ENCODE measurements around the gene GRM5. TPM values are rescaled to one million over a fixed set of nuclear protein-coding genes. Genes with fewer than 3 reads are reported as not detected.

Gene GRM5
- total and polyA plus RNA-seq, 2 experiments from 2014 or later: 0.27 TPM; not detected in 1

DNA sequence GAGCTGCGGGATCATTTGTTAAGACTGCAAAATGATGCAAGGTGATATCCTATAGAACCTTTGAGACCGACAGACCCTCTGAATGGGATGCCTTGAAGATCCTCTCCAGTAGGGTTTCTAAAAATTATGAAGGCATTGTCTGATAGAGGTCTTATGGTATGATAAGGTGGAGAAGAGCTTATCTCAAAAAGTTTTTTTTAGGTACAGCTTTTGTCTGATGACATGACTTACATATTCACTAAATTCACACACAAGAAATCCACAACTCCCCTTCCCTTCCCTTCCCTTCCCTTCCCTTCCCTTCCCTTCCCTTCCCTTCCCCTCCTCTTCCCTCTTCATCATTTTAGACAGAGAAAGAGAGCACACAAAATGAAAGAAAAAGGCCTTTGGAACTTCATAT is 609.8 kb downstream of the GRM5 start:
- 94% methylated on average over 2 of the region's 2 CpGs for WGBS (ENCODE audit: low lambda C conversion rate, missing lambda C conversion rate)
- DNase-seq (ENCODE audit: low spot score): no peak
- Histone ChIP-seq H3K4me2 (no peak overlapping the region), H3K36me3 (replicated peaks; ENCODE audit: insufficient read depth, low read depth) (no peaks in the 10 kb centered on the region), H3K9me3 (ENCODE audit: low read depth) (no peaks in the 10 kb centered on the region), H3K4me1 (ENCODE audit: insufficient read depth) (no peaks in the 10 kb centered on the region), H3K9me2 (replicated peaks; ENCODE audit: insufficient read depth) (no peaks in the 10 kb centered on the region), H3K4me3 (no peak overlapping the region), H3K79me2 (no peaks in the 10 kb centered on the region), H3K27ac (no peak overlapping the region), H4K20me1 (ENCODE audit: insufficient read depth, poor library complexity, severe bottlenecking) (no peaks in the 10 kb centered on the region), H2AFZ (no peak overlapping the region), H3K27me3 (no peaks in the 10 kb centered on the region)
- no peak for TF ChIP-seq EZH2phosphoT487 (IDR thresholded peaks at IDR 0.05; ENCODE audit: low read depth, severe bottlenecking, unreplicated experiment)
- TF ChIP-seq, protein P1, sequence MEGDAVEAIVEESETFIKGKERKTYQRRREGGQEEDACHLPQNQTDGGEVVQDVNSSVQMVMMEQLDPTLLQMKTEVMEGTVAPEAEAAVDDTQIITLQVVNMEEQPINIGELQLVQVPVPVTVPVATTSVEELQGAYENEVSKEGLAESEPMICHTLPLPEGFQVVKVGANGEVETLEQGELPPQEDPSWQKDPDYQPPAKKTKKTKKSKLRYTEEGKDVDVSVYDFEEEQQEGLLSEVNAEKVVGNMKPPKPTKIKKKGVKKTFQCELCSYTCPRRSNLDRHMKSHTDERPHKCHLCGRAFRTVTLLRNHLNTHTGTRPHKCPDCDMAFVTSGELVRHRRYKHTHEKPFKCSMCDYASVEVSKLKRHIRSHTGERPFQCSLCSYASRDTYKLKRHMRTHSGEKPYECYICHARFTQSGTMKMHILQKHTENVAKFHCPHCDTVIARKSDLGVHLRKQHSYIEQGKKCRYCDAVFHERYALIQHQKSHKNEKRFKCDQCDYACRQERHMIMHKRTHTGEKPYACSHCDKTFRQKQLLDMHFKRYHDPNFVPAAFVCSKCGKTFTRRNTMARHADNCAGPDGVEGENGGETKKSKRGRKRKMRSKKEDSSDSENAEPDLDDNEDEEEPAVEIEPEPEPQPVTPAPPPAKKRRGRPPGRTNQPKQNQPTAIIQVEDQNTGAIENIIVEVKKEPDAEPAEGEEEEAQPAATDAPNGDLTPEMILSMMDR (IDR thresholded peaks at IDR 0.05; ENCODE audit: poor library complexity): no peak

DNA sequence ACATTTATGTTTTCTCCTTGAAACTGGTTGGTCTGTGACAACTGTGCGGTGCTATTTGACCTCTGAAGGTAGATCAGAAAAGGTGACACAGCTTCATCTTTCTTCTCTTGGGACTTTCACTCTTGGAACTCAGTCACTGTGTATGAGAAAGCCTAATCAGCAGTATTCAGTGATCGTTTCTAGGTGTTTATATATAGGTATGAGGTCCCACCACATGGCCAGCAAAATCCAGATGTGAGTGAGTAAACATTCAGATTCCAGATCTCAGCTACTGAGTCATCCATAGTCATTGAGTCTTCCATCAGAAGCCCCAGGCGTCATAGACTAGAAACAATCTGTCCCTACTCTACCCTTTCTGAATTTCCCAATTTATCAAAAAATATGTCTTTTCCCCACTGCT is 610.9 kb downstream of the GRM5 start:
- no peak overlapping the region for H3K27ac ChIP-seq
- H3K4me2 ChIP-seq: no peak overlapping the region
- no peaks in the 10 kb centered on the region for H3K9me2 ChIP-seq (replicated peaks; ENCODE audit: insufficient read depth)
- H3K36me3 ChIP-seq (replicated peaks; ENCODE audit: insufficient read depth, low read depth): no peaks in the 10 kb centered on the region
- no peak for TF ChIP-seq EZH2phosphoT487 (IDR thresholded peaks at IDR 0.05; ENCODE audit: low read depth, severe bottlenecking, unreplicated experiment)
- TF ChIP-seq EZH2 (IDR thresholded peaks at IDR 0.05; ENCODE audit: borderline replicate concordance): no peak
- TF ChIP-seq, protein P1 (IDR thresholded peaks at IDR 0.05; ENCODE audit: poor library complexity): no peak
- no peaks in the 10 kb centered on the region for H4K20me1 ChIP-seq (ENCODE audit: insufficient read depth, poor library complexity, severe bottlenecking)
- no peaks in the 10 kb centered on the region for H3K27me3 ChIP-seq
- no peaks in the 10 kb centered on the region for H3K4me1 ChIP-seq (ENCODE audit: insufficient read depth)
- H2AFZ ChIP-seq: no peak overlapping the region
- WGBS (ENCODE audit: low lambda C conversion rate, missing lambda C conversion rate): 67% methylated on average over 3 of the region's 3 CpGs
- no peak for DNase-seq (ENCODE audit: low spot score)
- no peak overlapping the region for H3K4me3 ChIP-seq
- no peaks in the 10 kb centered on the region for H3K79me2 ChIP-seq
- H3K9me3 ChIP-seq (ENCODE audit: low read depth): no peaks in the 10 kb centered on the region

Small RNAs within 50 kb of the gene (small RNA-seq; reads per million reads assigned to genes)
- 0.09 reads per million for gene RNU6-16P

Other genes starting within 250 kb of the GRM5 start
- not detected in 2 replicates for gene TYR, start 111.9 kb upstream of the GRM5 start, total RNA-seq
- gene TYR, start 111.9 kb upstream of the GRM5 start, polyA plus RNA-seq: not detected in 2 replicates

All from hepatocyte (in vitro differentiated cells).